Ovary (tissue), 9 donors: Measurements from ENCODE around the gene IKZF4. TPM values are rescaled to one million over a fixed set of nuclear protein-coding genes. Genes with fewer than 3 reads are reported as not detected.
"Not testable (repeated sequence)": the region's sequence is repeated elsewhere in the genome, so short reads cannot be mapped to it uniquely, and the experiment has no call there.

ENCODE experiments used
- DNase-seq, 5 donors: peaks; one replicate each; pipeline ENCODE4 v3.0.0-alpha.2; 2019 to 2020
- H3K27ac ChIP-seq, 2 donors: fragments of 200-600 bp; one replicate each; pipeline versions ENCODE4 v1.5.1 to v1.8.0; 2019 to 2022
- H3K27me3 ChIP-seq: fragments of 200-600 bp; one replicate; pipeline ENCODE4 v1.8.0; 2022
- H3K36me3 ChIP-seq: fragments of 200-600 bp; sonication (generic); one replicate; pipeline ENCODE4 v1.5.1; 2019
- H3K4me1 ChIP-seq: one replicate; pipeline ENCODE4 v1.8.1; 2013; ENCODE audit warnings: mild to moderate bottlenecking, moderate library complexity; ENCODE audit not compliant: insufficient read depth
- H3K4me3 ChIP-seq: fragments of 200-600 bp; sonication (generic); one replicate; pipeline ENCODE4 v1.5.1; 2017
- H3K9me3 ChIP-seq, 2 donors: fragments of 200-600 bp in 1 of 2; sonication (generic) in 1 of 2; one replicate each; pipeline versions ENCODE4 v1.5.1 to v1.8.1; 2013 to 2019; ENCODE audit warnings: mild to moderate bottlenecking in 1 of 2, moderate library complexity in 1 of 2
- EP300 ChIP-seq: sonication (generic); formaldehyde crosslinking; IDR thresholded peaks from one replicate; pipeline ENCODE4 v1.6.1; 2017; ENCODE audit warnings: antibody characterized with exemption
- POLR2A ChIP-seq: fragments of 450-650 bp; IDR thresholded peaks from one replicate; pipeline ENCODE4 v1.6.1; 2017; ENCODE audit warnings: antibody characterized with exemption, mild to moderate bottlenecking, moderate library complexity
- WGBS, 3 donors: extraction: QIAGEN DNeasy Blood & Tissue Kit in 1 of 3; methylation state at CpG; one replicate each; pipeline versions ENCODE4 v1.1.5 to v1.1.7; 2013 to 2017; 5-methylcytosine and 5-hydroxymethylcytosine counted together
- intact Hi-C, 4 donors: fragments of 100-400 bp; cut with DNase I; formaldehyde crosslinking; loops; one replicate each; pipeline versions ENCODE4 v1.11.0 to v1.15.1; 2022 to 2023
- polyA plus RNA-seq, 2 donors: library from polyadenylated mRNA; stranded (reverse); fragments of 200-250 nt in 1 of 2; fragments of 350-450 nt in 1 of 2; fragmentation: Illumina TruSeq in 1 of 2; extraction: RNeasy Lipid Tissue Mini Kit (QIAGEN cat#74804) in 1 of 2; gene quantifications; one replicate each; pipeline ENCODE4 v1.2.3, GENCODE V29; 2013 to 2014
- total RNA-seq, 7 donors: library from RNA; depleted of rRNA in 2 of 7; stranded (reverse); fragments of >200 nt in 2 of 7; fragmentation: NEBNext Ultra II Directional in 3 of 7; extraction: Animal tissue kit (Norgen Biotek cat#: 25700) in 3 of 7; gene quantifications; one replicate each; pipeline versions ENCODE4 v1.1.0 to v1.2.4, GENCODE V29; 2016 to 2023
- TF ChIP-seq, protein P1 (sequence below), 3 donors: fragments of 450-650 bp in 2 of 3; fragments of 200-600 bp in 1 of 3; IDR thresholded peaks; one replicate each; pipeline versions ENCODE4 v1.5.1 to v1.8.0; 2016 to 2022; ENCODE audit warnings: antibody characterized with exemption in 3 of 3, mild to moderate bottlenecking in 1 of 3
- donor health status: DM: no; HTN: no; CAD: no; lungs with moderate emphysema.
- donor health status: DM: no; HTN: no; CAD: no.
- donor health status: Bipolar disorder and iron deficiency.
- donor health status: DM: yes; HTN: yes; CAD: no.
- donor health status: DM: no; HTN: no; CAD: no.
- donor health status: DM: yes; HTN: yes; CAD: no.

Gene IKZF4
- total and polyA plus RNA-seq, 9 donors: 4.0 to 33.2 (median 15.9) TPM

GRCh38 chr12:55996715-55997534 is 23.9 kb upstream of the IKZF4 start, which contains the start of gene SUOX:
Gene SUOX, plus strand, starts transcription at chr12:55997276. Its CDS starts 4,946 bp downstream, at chr12:56002222.
- 0 to 1% (median 1%) methylated on average over 27 of the region's 27 CpGs for WGBS, 3 donors
- Histone ChIP-seq H3K4me1 (peaks cover 3% of the 10 kb centered on the region), H3K27me3 (no peaks in the 10 kb centered on the region), H3K9me3 (no peaks in the 10 kb centered on the region), H3K4me3 (peak within 1 kb of the TSS; percentile 52), H3K36me3 (no peaks in the 10 kb centered on the region), H3K27ac (peak within 1 kb of the TSS; percentile 7 to 80)
- intact Hi-C loops: loop anchor here (2.0 to 10.0 kb wide), 3 partner anchors 40 to 48 kb away; partner anchors contain the start of gene RPS26 (in 3 of the 4)
- TF ChIP-seq EP300 (no peak), POLR2A (peak; percentile 6)
- TF ChIP-seq, protein P1, sequence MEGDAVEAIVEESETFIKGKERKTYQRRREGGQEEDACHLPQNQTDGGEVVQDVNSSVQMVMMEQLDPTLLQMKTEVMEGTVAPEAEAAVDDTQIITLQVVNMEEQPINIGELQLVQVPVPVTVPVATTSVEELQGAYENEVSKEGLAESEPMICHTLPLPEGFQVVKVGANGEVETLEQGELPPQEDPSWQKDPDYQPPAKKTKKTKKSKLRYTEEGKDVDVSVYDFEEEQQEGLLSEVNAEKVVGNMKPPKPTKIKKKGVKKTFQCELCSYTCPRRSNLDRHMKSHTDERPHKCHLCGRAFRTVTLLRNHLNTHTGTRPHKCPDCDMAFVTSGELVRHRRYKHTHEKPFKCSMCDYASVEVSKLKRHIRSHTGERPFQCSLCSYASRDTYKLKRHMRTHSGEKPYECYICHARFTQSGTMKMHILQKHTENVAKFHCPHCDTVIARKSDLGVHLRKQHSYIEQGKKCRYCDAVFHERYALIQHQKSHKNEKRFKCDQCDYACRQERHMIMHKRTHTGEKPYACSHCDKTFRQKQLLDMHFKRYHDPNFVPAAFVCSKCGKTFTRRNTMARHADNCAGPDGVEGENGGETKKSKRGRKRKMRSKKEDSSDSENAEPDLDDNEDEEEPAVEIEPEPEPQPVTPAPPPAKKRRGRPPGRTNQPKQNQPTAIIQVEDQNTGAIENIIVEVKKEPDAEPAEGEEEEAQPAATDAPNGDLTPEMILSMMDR (IDR thresholded peaks at IDR 0.05): no peak
- DNase-seq: peak; percentile 94 to 97 (median 96)

DNA sequence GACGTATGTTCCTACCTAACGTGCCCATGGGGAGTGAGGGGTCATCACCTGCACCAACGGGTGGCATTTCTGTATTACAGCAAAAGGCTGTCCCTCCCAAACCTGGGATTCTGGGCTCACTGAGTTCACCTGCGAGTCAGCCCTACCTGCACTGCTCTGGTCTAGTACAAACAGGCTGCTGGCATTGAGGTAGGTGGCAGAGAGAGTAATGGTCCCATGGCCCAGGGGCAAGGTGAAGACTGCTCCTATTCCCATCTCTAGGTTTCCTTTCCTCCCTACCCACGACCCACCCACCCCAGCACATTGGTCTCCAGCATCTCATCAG is 23.3 kb upstream of the IKZF4 start:
- H3K4me1 ChIP-seq: peaks cover 3% of the 10 kb centered on the region
- intact Hi-C loops: loop anchor here (2.0 to 10.0 kb wide), 3 partner anchors 40 to 47 kb away; partner anchors contain the start of gene RPS26 (in 3 of the 4)
- no peak for DNase-seq
- no peak for TF ChIP-seq EP300
- TF ChIP-seq, protein P1 (IDR thresholded peaks at IDR 0.05): no peak
- no peaks in the 10 kb centered on the region for H3K27me3 ChIP-seq
- no peaks in the 10 kb centered on the region for H3K36me3 ChIP-seq
- WGBS, 3 donors: 0 to 1% (median 0%) methylated on average over 5 of the region's 5 CpGs
- peak overlapping the region; percentile 7 to 71 for H3K27ac ChIP-seq
- no peaks in the 10 kb centered on the region for H3K9me3 ChIP-seq
- H3K4me3 ChIP-seq: peak overlapping the region; percentile 52

- not testable (repeated sequence) for H3K36me3 ChIP-seq
- intact Hi-C loops: loop anchor here in 2 of 4 donors (5.0 to 10.0 kb wide), 2 partner anchors 38 to 45 kb away; partner anchors contain the start of gene RPS26 (in 1 of the 2)
Measured at GRCh38 chr12:55999522-55999921, 21.3 kb upstream of the IKZF4 start.

GRCh38 chr12:55999999-56000540 is 20.8 kb upstream of the IKZF4 start:
- not testable (repeated sequence) for H3K27me3 ChIP-seq, H3K36me3 ChIP-seq, H3K4me1 ChIP-seq, DNase-seq, H3K27ac ChIP-seq, H3K4me3 ChIP-seq, H3K9me3 ChIP-seq
- 90 to 91% (median 90%) methylated on average over 33 of the region's 33 CpGs for WGBS, 3 donors
- intact Hi-C loops: loop anchor here in 2 of 4 donors (5.0 to 10.0 kb wide), 2 partner anchors 37 to 45 kb away; partner anchors contain the start of gene RPS26 (in 1 of the 2)

More at GRCh38 chr12:55999522-55999921, 21.3 kb upstream of the IKZF4 start:
- not testable (repeated sequence) for H3K27me3 ChIP-seq, DNase-seq, H3K9me3 ChIP-seq, H3K4me3 ChIP-seq, H3K4me1 ChIP-seq, H3K27ac ChIP-seq
- 70 to 76% (median 76%) methylated on average over 6 of the region's 6 CpGs for WGBS, 3 donors

GRCh38 chr12:56001487-56002100 is 19.2 kb upstream of the IKZF4 start:
- Histone ChIP-seq H3K4me3 (no peak overlapping the region), H3K27ac (no peak overlapping the region), H3K4me1 (peaks cover 2% of the 10 kb centered on the region), H3K36me3 (no peaks in the 10 kb centered on the region), H3K27me3 (no peaks in the 10 kb centered on the region), H3K9me3 (no peaks in the 10 kb centered on the region)
- 76 to 83% (median 83%) methylated on average over 7 of the region's 7 CpGs for WGBS, 3 donors
- no peak for DNase-seq
- TF ChIP-seq EP300 (no peak), POLR2A (no peak)
- TF ChIP-seq, protein P1 (IDR thresholded peaks at IDR 0.05): no peak
- intact Hi-C loops: no loop called here

DNA sequence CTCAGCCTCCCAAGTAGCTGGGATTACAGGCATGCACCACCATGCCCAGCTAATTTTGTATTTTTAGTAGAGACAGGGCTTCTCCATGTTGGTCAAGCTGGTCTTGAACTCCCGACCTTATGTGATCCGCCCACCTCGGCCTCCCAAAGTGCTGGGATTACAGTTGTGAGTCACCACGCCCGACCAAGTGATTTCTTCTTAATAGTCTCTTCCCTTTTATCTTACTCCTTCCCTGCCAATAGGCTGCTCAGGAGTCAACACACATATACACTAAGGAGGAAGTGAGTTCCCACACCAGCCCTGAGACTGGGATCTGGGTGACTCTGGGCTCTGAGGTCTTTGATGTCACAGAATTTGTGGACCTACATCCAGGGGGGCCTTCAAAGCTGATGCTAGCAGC is 17.5 kb upstream of the IKZF4 start:
- 68 to 82% (median 79%) methylated on average over 5 of the region's 5 CpGs for WGBS, 3 donors
- H3K4me1 ChIP-seq, H3K4me3 ChIP-seq, intact Hi-C loops, H3K27me3 ChIP-seq, H3K36me3 ChIP-seq, H3K27ac ChIP-seq, H3K9me3 ChIP-seq, DNase-seq: not testable (repeated sequence)
